HG03520 (cell line): ENCODE results near the gene LGR6.
"Not testable (repeated sequence)": the region's sequence is repeated elsewhere in the genome, so short reads cannot be mapped to it uniquely, and the experiment has no call there.

Source experiments
- ATAC-seq: cut with Tn5 transposase; IDR thresholded peaks from one replicate; pipeline ENCODE4 v1.9.1; 2021; ENCODE audit warnings: mild to moderate bottlenecking, moderate library complexity; ENCODE audit not compliant: unreplicated experiment

The LGR6 gene, protein sequence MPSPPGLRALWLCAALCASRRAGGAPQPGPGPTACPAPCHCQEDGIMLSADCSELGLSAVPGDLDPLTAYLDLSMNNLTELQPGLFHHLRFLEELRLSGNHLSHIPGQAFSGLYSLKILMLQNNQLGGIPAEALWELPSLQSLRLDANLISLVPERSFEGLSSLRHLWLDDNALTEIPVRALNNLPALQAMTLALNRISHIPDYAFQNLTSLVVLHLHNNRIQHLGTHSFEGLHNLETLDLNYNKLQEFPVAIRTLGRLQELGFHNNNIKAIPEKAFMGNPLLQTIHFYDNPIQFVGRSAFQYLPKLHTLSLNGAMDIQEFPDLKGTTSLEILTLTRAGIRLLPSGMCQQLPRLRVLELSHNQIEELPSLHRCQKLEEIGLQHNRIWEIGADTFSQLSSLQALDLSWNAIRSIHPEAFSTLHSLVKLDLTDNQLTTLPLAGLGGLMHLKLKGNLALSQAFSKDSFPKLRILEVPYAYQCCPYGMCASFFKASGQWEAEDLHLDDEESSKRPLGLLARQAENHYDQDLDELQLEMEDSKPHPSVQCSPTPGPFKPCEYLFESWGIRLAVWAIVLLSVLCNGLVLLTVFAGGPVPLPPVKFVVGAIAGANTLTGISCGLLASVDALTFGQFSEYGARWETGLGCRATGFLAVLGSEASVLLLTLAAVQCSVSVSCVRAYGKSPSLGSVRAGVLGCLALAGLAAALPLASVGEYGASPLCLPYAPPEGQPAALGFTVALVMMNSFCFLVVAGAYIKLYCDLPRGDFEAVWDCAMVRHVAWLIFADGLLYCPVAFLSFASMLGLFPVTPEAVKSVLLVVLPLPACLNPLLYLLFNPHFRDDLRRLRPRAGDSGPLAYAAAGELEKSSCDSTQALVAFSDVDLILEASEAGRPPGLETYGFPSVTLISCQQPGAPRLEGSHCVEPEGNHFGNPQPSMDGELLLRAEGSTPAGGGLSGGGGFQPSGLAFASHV

DNA sequence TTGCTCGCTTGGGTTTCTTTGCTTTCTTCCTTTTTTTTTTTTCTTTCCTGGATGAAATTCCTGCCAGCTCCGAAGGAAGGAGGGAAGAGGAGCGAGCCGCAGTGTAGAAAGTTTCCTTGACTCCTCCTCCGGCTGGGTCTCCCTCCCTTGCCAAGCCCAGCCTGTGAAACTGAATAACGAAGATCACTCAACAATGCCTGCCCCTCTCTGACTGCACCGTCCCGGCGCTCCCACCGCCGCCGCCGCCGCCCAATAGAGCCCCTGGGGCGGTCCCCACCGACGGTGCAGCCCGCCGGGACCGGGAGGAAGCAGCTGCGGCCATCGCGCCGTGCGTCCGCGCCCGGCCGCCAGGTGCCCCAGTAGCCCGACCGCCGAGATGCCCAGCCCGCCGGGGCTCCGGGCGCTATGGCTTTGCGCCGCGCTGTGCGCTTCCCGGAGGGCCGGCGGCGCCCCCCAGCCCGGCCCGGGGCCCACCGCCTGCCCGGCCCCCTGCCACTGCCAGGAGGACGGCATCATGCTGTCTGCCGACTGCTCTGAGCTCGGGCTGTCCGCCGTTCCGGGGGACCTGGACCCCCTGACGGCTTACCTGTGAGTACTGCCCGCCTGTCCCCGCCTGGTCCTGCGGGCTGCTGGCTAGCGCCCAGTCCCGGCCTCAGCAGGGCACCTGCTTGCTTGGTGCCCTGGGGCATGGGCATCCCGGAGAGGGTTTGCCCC is at the start of gene LGR6:
TSS of gene LGR6 (plus strand) at position 186 of the 714 bp plus-strand sequence. CDS start at position 377, 191 bp downstream.
- ATAC-seq: no peak

DNA sequence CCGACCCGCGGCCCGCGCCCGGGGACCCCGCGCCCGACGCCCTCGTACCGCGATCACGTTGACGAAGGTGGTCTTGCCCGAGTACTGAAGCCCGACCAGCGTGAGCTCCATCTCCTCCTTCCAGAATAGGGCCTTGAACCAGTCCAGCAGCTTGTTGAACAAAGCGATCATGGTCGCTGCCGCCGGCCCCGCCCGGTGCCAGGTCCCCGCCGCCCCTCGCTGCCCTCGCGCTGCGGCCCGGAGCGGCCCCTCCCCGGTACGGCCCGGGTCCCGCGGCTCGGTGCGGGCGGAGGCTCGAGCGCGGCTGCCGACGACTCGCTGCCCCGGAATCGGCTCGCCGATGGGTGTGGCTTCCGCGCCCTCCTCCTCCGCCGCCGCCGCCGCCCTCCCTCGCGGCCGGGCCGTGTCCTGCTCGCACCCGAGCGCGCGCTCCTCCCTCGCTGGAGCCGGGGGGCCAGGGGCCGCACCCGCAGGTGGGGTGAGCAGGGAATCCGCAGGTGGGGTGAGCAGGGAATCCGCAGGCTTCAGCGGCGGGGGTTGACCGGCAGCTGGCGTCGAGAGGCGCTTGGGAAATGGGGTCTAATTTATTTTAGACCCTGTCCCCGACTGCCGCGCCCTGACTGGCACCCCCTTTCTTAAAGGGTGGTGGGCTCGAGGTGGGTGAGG is 49.1 kb upstream of the LGR6 start, which contains the start of gene ARL8A:
TSS of gene ARL8A (minus strand) at position 336 of the 666 bp plus-strand sequence. CDS start at position 171, 165 bp downstream.
- peak; percentile 42 for ATAC-seq

DNA sequence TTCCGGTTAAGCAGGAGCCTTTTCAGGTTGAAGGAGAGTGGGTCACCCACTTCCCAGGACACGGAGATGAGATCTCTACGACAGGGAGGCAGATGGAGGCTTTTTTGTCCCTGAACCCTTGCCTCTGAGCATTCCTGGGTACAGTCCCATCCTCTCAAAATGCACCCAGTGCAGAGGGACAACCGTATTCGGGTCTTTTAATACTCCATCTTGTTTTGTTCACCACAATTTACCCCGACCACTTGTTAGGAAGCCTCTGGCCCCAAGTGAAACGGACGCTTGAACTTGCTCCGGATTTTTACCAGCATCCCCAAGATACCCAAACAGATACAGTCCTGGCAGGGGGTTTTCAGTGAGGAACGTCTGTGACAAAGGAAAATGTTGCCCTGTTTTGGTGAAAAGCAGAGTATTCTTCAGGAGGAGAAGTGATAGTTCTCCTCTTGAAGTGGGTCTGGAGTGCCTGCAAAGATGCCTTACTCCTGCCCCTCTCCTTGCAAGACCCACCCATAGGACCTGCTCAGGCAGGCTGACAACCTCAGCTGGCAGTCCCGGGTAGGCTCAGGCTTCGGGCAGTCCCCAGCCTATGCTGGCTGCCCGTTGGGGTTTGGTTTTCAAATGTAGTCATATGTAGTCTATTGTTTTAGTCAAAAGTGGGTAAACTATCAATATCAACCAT is 48.4 kb upstream of the LGR6 start:
- ATAC-seq: no peak

DNA sequence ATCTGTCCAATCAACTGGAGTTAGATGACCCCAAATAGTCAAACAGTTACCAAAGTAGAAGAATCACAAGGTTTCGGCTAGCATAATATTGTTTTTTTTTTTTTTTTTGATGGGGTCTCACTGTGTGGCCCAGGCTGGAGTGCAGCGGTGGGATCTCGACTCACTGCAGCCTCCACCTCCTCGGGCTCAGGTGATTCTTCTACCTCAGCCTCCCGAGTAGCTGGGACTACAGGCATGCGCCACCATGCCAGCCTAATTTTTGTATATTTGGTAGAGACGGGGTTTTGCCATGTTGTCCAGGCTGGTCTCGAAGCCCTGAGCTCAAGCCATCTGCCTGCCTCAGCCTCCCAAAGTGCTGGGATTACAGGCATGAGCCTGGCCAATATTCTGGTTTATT is 47.9 kb upstream of the LGR6 start:
- ATAC-seq: not testable (repeated sequence)

DNA sequence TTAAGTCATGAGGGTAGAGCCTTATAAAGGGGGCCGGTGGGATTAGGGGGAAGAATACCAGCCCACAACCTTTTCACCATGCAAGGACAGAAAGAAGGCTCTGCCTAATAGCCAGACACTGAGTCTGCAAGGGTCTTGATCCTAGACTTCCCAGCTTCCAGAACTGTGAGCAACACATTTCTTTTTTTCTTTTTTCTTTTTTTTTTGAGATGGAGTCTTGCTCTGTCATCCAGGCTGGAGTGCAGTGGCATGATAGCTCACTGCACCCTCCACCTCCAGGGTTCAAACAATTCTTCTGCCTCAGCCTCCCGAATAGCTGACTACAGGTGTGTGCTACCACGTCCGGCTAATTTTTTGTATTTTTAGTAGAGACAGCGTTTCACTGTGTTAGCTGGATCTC is 47.3 kb upstream of the LGR6 start:
- no peak for ATAC-seq

DNA sequence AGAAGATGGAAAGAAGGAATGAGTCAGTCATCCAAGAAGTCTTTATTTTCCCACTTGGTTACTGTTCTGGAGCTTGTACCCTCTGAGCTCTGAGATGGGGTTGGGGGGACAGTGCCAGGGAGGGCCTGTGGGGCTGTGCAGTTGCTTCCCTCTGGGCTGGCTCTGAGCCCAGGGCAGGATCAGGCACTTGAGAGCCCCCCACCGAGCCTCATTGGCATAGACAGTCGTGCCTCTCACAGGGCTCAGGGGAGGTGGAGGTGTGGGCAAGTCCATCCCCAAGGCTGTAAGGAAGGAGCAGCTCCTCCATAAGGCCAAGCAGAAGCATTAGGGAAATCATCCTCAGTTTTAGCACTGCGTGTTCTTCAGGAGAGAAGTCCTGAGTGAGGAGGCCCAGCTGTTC is 46.6 kb upstream of the LGR6 start:
- no peak for ATAC-seq

DNA sequence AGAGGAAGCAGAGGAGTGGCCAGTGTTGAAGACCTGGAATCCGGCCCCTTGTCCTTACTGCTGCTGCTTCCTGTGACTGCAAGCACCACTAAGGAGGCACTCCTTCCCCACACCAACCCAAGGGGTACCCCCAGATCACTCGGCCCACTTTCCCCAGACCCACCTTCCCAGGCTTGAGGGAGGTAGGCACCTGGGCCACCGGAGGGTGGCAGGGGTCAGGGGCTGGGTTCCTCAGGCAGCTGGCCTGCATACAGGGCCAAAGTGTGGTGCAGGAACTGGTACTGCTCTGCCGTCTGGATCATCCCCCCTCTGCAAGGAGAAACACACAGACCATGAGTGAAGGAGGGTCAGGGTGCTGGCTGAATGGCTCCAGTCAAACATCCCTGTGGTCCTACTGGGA is 45.2 kb upstream of the LGR6 start:
- ATAC-seq: no peak

DNA sequence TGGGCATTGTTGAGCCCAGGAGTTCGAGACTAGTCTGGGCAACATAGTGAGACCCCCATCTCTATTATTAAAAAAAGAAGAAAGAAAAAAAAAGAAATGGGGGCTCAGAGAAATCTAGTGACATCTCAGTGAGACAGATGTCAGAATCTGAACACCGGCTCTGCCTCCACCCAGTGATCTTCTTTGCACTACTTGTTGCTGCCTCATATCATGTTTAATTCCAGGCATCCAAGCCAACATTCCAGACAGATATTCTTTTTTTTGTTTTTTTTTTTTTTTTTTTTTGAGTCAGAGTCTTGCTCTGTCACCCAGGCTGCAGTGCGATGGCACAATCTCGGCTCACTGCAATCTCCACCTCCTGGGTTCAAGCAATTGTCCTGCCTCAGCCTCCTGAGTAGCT is 44.0 kb upstream of the LGR6 start:
- no peak for ATAC-seq

DNA sequence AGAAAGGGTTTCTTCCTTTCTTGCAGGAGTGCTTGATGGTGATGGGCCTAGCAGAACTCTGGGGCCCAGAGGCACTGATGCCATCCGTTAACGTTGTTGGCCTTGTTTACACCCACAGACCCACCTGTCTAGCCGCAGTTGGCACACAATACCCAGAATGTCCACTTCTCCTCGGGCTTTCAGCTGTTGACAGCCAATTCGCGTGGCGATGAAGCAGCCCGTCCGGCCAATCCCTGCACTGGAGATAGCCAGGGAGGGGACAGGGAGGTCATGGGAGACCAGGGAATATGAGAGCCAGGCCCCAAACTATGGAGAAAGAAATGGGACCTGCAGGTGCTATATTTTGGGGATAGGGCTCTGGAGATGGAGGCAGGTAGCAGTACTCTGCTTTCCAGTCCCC is 43.4 kb upstream of the LGR6 start:
- no peak for ATAC-seq

DNA sequence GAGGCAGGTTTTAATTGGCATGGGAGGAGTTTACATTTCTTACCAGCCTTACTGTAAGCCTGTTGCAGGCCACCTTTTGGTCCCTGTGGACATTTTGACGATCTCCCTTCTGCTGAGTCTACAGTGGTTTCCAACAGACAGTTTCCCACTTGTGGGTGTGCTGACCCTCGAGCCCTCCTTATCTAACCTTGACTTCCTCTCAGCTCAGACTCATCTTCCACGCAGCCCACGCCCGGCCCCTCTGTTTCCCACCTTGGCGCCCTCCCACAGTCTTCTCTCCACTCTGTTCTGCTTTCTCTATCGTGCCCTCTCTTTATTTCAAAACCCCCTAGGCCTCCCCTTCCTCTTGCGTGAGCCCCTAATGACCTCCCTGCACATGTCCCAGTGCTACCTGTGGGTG is 43.0 kb upstream of the LGR6 start:
- ATAC-seq: no peak

DNA sequence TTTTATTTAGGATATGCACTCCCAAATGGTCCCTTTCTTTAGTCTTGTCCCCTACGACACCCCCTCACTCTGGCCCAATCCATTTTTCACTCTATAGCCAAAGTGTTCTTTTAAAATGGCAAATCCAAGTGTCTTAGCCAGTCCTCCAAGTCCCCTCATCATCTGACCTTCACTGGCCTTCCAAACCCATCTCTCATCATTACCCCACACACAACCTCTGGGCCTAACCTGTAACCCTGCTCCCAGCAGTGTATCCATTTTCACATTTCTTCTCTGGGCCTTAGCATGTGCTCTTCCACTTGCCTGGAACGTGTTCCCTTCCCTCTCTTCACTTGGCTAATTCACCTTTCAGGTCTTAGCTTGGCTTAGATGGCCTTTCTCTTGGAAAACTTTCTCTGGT is 42.6 kb upstream of the LGR6 start:
- no peak for ATAC-seq

DNA sequence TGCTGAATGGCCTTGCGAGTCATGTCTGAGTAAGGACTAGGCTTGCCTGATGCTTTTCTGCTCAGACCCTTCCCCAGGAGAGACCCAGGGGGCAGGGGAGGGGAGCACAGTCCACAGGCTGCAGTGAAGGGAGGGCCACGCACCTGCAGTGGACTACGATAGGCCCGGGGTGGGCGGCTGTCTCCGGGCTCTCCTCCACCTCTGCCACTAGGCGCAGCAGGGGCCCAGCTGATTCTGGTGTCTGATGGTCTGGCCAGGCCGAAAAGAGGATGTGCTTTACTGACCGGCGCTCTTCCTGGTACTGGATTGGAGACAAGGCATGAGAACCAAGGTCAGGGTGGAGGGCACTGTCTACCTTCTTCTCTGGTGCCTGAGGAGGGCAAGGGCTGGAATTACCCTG is 41.2 kb upstream of the LGR6 start:
- ATAC-seq: no peak

DNA sequence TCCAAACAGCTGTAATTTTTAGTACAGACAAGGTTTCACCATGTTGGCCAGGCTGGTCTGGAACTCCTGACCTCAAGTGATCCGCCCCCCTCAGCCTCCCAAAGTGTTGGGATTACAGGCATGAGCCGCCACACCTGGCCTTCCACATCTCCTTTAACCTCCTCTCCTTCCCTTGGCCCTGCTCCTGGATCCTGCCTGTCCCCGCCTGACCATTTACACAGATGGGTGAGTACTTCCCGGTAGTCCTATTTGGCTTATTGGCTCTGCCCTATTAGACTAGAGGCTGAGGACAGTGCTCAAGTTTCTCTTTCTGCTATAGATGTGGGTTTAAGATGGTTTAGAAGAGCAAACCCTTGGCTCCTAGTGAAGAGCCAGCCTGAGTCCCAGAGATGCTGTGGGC is 40.3 kb upstream of the LGR6 start:
- no peak for ATAC-seq

DNA sequence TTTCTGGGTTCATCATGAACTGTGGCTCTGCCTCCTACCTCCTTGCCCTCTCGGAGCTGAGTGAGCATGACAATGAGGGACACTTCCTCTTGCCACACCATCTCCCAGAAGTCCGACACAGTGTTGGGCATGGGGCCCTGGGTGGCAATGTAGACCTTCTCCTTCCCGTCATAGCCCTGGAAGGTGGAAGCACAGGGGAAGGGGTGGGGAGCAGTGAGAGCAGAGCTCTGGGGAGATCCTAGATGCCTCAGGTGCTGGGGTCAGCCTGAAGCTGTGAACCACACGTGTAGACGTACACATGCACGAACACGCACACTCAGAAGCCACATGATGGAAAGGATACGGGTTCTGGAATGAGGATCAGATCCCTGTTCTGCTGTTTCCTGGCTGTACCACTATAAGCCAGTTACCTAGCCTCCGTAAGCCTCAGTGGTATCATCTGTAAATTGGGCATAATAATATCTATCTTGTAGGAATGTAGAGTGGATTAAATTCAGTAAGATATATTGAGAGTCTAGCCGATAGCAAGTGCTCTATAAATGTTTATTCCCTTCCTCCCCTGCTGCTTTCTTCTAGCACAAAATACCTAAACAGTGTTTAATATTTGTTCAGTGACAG is 39.3 kb upstream of the LGR6 start:
- ATAC-seq: no peak

DNA sequence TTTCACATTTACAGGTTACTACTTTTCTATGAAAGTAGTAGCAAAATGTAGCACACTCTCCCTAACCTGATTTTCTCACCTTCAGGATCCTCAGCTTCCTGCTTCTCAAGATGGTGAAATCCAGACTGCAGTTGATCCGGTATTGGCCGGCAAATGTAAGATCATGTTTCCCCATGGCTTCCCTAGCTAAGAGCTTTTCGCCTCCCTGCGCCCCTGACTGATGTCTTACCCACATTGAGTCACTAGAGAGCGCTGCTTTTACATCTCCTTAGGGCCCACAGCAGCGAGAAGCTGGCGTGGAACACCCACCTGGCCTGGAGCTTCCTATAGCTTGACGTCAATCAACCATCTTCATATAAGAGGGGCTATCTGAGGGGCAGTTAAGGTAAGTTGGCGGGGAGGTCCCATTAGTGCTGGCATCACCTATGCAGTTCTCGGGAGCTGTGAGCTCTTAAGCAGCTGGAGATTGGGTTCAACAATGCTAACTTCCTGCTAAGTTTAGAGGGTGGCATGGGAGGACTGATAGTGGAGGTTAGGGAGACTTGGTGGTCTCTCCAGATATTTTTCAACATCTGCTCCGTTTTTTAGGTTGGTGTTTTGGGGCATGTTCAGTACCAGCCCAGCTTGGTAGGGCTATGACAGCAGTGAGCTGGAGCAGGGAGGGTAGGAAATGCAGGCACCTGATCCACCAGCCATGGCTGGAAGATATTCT is 38.7 kb upstream of the LGR6 start:
- ATAC-seq: no peak

DNA sequence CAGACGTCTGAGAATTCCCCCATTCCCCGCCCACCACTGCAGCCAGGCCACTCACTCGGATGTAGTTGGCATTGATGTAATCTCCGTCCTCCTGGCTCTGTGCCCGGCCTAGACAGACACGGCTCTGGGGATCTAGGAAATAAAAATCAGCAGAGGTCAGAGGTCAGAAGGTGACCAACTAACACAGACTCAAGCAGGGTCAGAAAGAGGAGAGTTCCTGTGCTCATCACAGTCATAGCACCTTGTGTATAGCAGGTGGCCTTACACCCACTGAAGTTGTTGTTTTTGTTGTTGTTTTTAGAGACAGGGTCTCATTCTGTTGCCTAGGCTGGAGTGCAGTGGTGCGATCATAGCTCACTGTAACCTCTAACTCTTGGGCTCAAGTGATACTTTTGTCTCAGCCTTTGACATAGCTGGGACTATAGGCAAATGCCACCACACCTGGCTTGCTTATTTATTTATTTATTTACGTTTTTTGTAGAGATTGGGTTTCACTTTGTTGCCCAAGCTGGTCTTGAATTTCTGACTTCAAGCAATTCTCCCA is 38.0 kb upstream of the LGR6 start:
- ATAC-seq: no peak

DNA sequence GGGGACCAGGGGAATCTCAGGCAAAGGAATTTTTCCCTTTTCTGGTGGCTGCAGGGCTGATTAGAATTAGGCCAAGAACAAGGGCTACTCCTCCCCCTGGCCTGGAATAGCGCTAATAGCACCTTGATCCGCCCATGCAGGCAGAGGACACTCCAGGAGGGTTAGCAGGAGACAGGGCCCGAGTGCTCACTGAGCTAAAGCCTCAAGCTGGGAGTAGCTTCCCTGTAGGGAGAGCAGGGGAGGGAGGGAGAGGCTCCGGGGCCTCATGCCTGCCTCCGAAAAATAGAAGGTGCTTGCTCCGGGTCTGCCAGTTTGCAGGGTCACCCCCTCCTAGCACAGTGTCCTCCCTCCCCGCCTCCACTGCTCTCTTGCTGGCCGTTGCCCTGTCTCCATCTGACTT is 37.0 kb upstream of the LGR6 start:
- no peak for ATAC-seq

DNA sequence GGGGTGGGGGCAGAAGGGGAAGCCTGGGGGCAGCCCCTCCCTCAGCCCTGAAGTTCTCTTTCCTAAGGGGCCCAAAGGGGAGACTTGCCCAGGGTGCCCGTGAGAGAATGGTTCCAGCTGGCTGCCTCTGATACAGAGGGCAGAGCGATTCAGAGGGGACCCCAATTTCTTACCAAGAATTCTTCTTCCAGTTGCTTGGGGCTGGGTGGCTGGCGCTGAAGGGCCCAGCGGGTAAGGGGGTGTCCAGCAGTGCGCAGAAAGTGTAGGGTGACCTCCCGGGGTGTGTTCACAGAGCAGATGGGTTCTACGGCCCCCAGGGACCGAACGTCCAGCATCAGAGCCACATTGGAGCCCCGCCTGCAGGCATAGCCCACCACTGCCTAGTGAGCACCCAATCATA is 35.7 kb upstream of the LGR6 start:
- no peak for ATAC-seq
